Mammary epithelial cell (primary cell): ENCODE data around the gene MAGI3.

Experiments
- EZH2 ChIP-seq: IDR thresholded peaks from 2 replicates; pipeline ENCODE4 v1.6.1; 2012; ENCODE audit warnings: low read length, inconsistent platforms, borderline replicate concordance
- TF ChIP-seq, protein P1 (sequence below), 2 donors: IDR thresholded peaks in 1 of 2; conservative IDR thresholded peaks in 1 of 2; 2 replicates each; pipeline ENCODE4 v1.5.1; 2011 to 2012; ENCODE audit warnings: inconsistent platforms in 2 of 2, low read length in 2 of 2, mild to moderate bottlenecking in 2 of 2, control low read depth in 1 of 2, low read depth in 1 of 2; ENCODE audit not compliant: insufficient read depth in 1 of 2; ENCODE audit errors: extremely low read depth in 1 of 2

DNA sequence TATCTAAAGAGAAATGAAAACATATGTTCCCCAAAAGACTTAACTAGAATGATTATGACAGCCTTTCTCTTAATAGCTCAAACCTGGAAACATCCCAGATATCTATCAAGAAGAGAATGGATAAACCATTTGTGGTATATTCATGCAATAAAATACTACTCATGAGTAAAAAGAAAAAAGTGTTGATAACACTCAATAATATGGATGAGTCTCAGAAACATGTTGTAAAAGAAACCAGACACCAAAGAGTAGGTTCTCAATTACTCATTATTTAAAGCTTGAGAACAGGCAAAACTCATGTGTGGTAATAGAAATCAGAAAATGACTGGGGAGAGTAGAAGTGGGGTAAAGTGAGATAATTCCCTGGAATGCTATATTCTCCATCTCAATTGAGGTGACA is 214.8 kb downstream of the MAGI3 start:
- TF ChIP-seq, protein P1, sequence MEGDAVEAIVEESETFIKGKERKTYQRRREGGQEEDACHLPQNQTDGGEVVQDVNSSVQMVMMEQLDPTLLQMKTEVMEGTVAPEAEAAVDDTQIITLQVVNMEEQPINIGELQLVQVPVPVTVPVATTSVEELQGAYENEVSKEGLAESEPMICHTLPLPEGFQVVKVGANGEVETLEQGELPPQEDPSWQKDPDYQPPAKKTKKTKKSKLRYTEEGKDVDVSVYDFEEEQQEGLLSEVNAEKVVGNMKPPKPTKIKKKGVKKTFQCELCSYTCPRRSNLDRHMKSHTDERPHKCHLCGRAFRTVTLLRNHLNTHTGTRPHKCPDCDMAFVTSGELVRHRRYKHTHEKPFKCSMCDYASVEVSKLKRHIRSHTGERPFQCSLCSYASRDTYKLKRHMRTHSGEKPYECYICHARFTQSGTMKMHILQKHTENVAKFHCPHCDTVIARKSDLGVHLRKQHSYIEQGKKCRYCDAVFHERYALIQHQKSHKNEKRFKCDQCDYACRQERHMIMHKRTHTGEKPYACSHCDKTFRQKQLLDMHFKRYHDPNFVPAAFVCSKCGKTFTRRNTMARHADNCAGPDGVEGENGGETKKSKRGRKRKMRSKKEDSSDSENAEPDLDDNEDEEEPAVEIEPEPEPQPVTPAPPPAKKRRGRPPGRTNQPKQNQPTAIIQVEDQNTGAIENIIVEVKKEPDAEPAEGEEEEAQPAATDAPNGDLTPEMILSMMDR (conservative IDR thresholded peaks at IDR 0.05 in 1 of 2, IDR thresholded peaks at IDR 0.05 in 1 of 2; ENCODE audit: extremely low read depth in 1 of 2, insufficient read depth in 1 of 2, low read depth in 1 of 2, low read length in 2 of 2) = no peak
- TF ChIP-seq EZH2 = no peak
